Liver (tissue), 3 donors: ENCODE data around the gene BACH2.

Source experiments
- CTCF ChIP-seq: fragments of 150-350 bp; IDR thresholded peaks from 2 replicates; pipeline ENCODE4 v1.5.1; 2017; ENCODE audit warnings: improper control_type of control experiment, low read depth, low read length; ENCODE audit not compliant: missing input control
- GABPA ChIP-seq, 2 donors: IDR thresholded peaks in 1 of 2; conservative IDR thresholded peaks in 1 of 2; 2 replicates each; pipeline ENCODE4 v1.6.1; 2016; ENCODE audit warnings: antibody characterized with exemption in 2 of 2, mild to moderate bottlenecking in 1 of 2, moderate library complexity in 1 of 2
- JUND ChIP-seq, 2 donors: IDR thresholded peaks; 2 replicates each; pipeline ENCODE4 v1.6.1; 2016; ENCODE audit warnings: antibody characterized with exemption in 2 of 2
- MAX ChIP-seq: IDR thresholded peaks from 2 replicates; pipeline ENCODE4 v1.6.1; 2016; ENCODE audit warnings: antibody characterized with exemption
- NR2F2 ChIP-seq: IDR thresholded peaks from 2 replicates; pipeline ENCODE4 v1.6.1; 2016; ENCODE audit warnings: antibody characterized with exemption
- REST ChIP-seq: IDR thresholded peaks from 2 replicates; pipeline ENCODE4 v1.6.1; 2016; ENCODE audit warnings: antibody characterized with exemption, mild to moderate bottlenecking
- SP1 ChIP-seq: IDR thresholded peaks from 2 replicates; pipeline ENCODE4 v1.6.1; 2018; ENCODE audit warnings: antibody characterized with exemption, mild to moderate bottlenecking
- TAF1 ChIP-seq: conservative IDR thresholded peaks from 2 replicates; pipeline ENCODE4 v1.6.1; 2016; ENCODE audit warnings: antibody characterized with exemption, mild to moderate bottlenecking
- YY1 ChIP-seq: IDR thresholded peaks from 2 replicates; pipeline ENCODE4 v1.6.1; 2016; ENCODE audit warnings: antibody characterized with exemption, mild to moderate bottlenecking
- donor health status: healthy.
- donor health status: healthy.

- no peak for TF ChIP-seq CTCF
- TF ChIP-seq TAF1, result no peak
- TF ChIP-seq SP1, result no peak
- TF ChIP-seq YY1, result no peak
- TF ChIP-seq MAX, result no peak
- no peak for TF ChIP-seq JUND (IDR thresholded peaks at IDR 0.05)
- TF ChIP-seq GABPA (IDR thresholded peaks at IDR 0.05 in 1 of 2, conservative IDR thresholded peaks at IDR 0.05 in 1 of 2), result no peak
- TF ChIP-seq REST, result no peak
- TF ChIP-seq NR2F2, result no peak
These were observed 187.5 kb downstream of the BACH2 start for GRCh38 chr6:90109141-90109540.
